Right ventricle myocardium superior (tissue), 1 donor: ENCODE measurements around the gene ZFP36L2. TPM values are rescaled to one million over a fixed set of nuclear protein-coding genes. Genes with fewer than 3 reads are reported as not detected.
"Not testable (repeated sequence)": the region's sequence is repeated elsewhere in the genome, so short reads cannot be mapped to it uniquely, and the experiment has no call there.

ENCODE experiments used
- ATAC-seq: fragments of 200-7000 bp; cut with Tn5 transposase; one replicate; pipeline ENCODE4 v1.9.1; 2020; ENCODE audit warnings: mild to moderate bottlenecking; ENCODE audit not compliant: poor library complexity
- DNase-seq: peaks from one replicate; pipeline ENCODE4 v3.0.0-alpha.2; 2020
- intact Hi-C: fragments of 100-400 bp; cut with DNase I; formaldehyde crosslinking; loops from one replicate; pipeline ENCODE4 v1.11.2; 2022
- total RNA-seq: library from RNA; stranded (reverse); fragmentation: NEBNext Ultra II Directional; extraction: Animal tissue kit (Norgen Biotek cat#: 25700); gene quantifications from one replicate; pipeline ENCODE4 v1.2.1, GENCODE V29; 2021
- donor health status: DM: no; HTN: yes; CAD: no; lungs with severe emphysema.

ZFP36L2 gene
- total RNA-seq, 1 donor from 2014 or later, result 45.0 TPM

- intact Hi-C loops, result no loop called here
- ATAC-seq, result no peak
- no peak for DNase-seq
These were observed 28.1 kb downstream of the ZFP36L2 start for GRCh38 chr2:43198263-43198662.

GRCh38 chr2:43197588-43197896, 28.9 kb downstream of the ZFP36L2 start:
- intact Hi-C loops, result no loop called here
- no peak for ATAC-seq
- no peak for DNase-seq

GRCh38 chr2:43196768-43197587, 29.4 kb downstream of the ZFP36L2 start:
- intact Hi-C loops, result no loop called here
- no peak for ATAC-seq
- no peak for DNase-seq

- intact Hi-C loops, result no loop called here
- ATAC-seq, result no peak
- DNase-seq, result no peak
These were observed 32.1 kb downstream of the ZFP36L2 start for GRCh38 chr2:43194121-43194869.

GRCh38 chr2:43193652-43194120, 32.7 kb downstream of the ZFP36L2 start:
- intact Hi-C loops, result no loop called here
- no peak for ATAC-seq
- no peak for DNase-seq

- ATAC-seq (no peak), DNase-seq (no peak)
- intact Hi-C loops, result no loop called here
These were observed 33.4 kb downstream of the ZFP36L2 start for GRCh38 chr2:43192744-43193651.

- DNase-seq (no peak), ATAC-seq (no peak)
- intact Hi-C loops, result no loop called here
These were observed 34.4 kb downstream of the ZFP36L2 start for GRCh38 chr2:43191947-43192516.

GRCh38 chr2:43190311-43191052, 35.9 kb downstream of the ZFP36L2 start:
- ATAC-seq, result no peak
- intact Hi-C loops, result no loop called here
- DNase-seq, result no peak

GRCh38 chr2:43189861-43190260, 36.5 kb downstream of the ZFP36L2 start:
- ATAC-seq, intact Hi-C loops, DNase-seq: not testable (repeated sequence)

- DNase-seq, result no peak
- intact Hi-C loops, result no loop called here
- ATAC-seq, result no peak
These were observed 37.6 kb downstream of the ZFP36L2 start for GRCh38 chr2:43188561-43189386.

GRCh38 chr2:43186679-43187374, 39.6 kb downstream of the ZFP36L2 start:
- ATAC-seq, result peak; percentile 75
- peak; percentile 55 for DNase-seq
- intact Hi-C loops, result no loop called here

- intact Hi-C loops, result no loop called here
- no peak for ATAC-seq
- DNase-seq, result no peak
These were observed 40.1 kb downstream of the ZFP36L2 start for GRCh38 chr2:43186321-43186678.

GRCh38 chr2:43185146-43185545, 41.3 kb downstream of the ZFP36L2 start:
- no peak for DNase-seq
- ATAC-seq, result no peak
- intact Hi-C loops, result no loop called here

- intact Hi-C loops, result no loop called here
These were observed 42.0 kb downstream of the ZFP36L2 start for GRCh38 chr2:43184339-43184895.

GRCh38 chr2:43183743-43184142, 42.7 kb downstream of the ZFP36L2 start:
- no peak for ATAC-seq
- intact Hi-C loops, result no loop called here
- DNase-seq, result no peak

More at GRCh38 chr2:43184339-43184895, 42.0 kb downstream of the ZFP36L2 start:
- DNase-seq (no peak), ATAC-seq (no peak)

- intact Hi-C loops, result no loop called here
- no peak for ATAC-seq
- no peak for DNase-seq
These were observed 45.5 kb downstream of the ZFP36L2 start for GRCh38 chr2:43180897-43181296.
